H1 (cell line): ENCODE data around the gene SLC25A47. TPM values are rescaled to one million over a fixed set of nuclear protein-coding genes. Genes with fewer than 3 reads are reported as not detected.

Experiments
- ATF2 ChIP-seq: IDR thresholded peaks from 2 replicates; pipeline ENCODE4 v1.6.1; 2012; ENCODE audit warnings: low read length, inconsistent platforms
- BCL11A ChIP-seq, 2 experiments: IDR thresholded peaks; one replicate each; pipeline ENCODE4 v1.6.1; 2011; ENCODE audit warnings: low read depth in 2 of 2, low read length in 2 of 2, mild to moderate bottlenecking in 2 of 2
- E2F6 ChIP-seq: IDR thresholded peaks from 2 replicates; pipeline ENCODE4 v1.6.1; 2012; ENCODE audit warnings: inconsistent platforms
- EP300 ChIP-seq, 2 experiments: IDR thresholded peaks; 1 replicate in 1 of 2; 2 replicates in 1 of 2; pipeline ENCODE4 v1.6.1; 2011 to 2012; ENCODE audit warnings: low read depth in 2 of 2, low read length in 2 of 2, mild to moderate bottlenecking in 2 of 2, borderline replicate concordance in 1 of 2, inconsistent platforms in 1 of 2, moderate library complexity in 1 of 2
- POLR2AphosphoS5 ChIP-seq: IDR thresholded peaks from 2 replicates; pipeline ENCODE4 v1.6.1; 2011; ENCODE audit warnings: low read depth, low read length
- polyA plus RNA-seq, 7 experiments: library from polyadenylated mRNA; depleted of rRNA in 3 of 7; stranded (reverse) in 5 of 7; unstranded in 2 of 7; fragments of >200 nt in 5 of 7; fragments of 200-250 nt in 2 of 7; gene quantifications; 1 replicate in 5 of 7; 2 replicates in 1 of 7; 4 replicates in 1 of 7; pipeline versions ENCODE4 v1.2.1 to v1.2.3, GENCODE V29; 2011 to 2013; ENCODE audit warnings: missing spikeins in 2 of 7, mixed read lengths in 2 of 7
- total RNA-seq: library from RNA; stranded (reverse); fragmentation: NEBNext Ultra II Directional; extraction: Animal tissue kit (Norgen Biotek cat#: 25700); gene quantifications from 2 replicates; pipeline ENCODE4 v1.2.1, GENCODE V29; 2021

The SLC25A47 gene
- total and polyA plus RNA-seq, 2 of the 8 experiments (the other 6 are each of a cell fraction or from before 2014, with no cell fraction given), result not detected

GRCh38 chr14:100334904-100335303, 11.8 kb downstream of the SLC25A47 start (continued):
- TF ChIP-seq ATF2, result no peak
- TF ChIP-seq E2F6, result no peak
- TF ChIP-seq POLR2AphosphoS5, result no peak
- TF ChIP-seq EP300 (IDR thresholded peaks at IDR 0.05; ENCODE audit: borderline replicate concordance in 1 of 2, low read depth in 2 of 2, low read length in 2 of 2), result no peak
- no peak for TF ChIP-seq BCL11A (IDR thresholded peaks at IDR 0.05; ENCODE audit: low read depth in 2 of 2, low read length in 2 of 2)
